Measurements from ENCODE around the gene SULF2.

The SULF2 gene

DNA sequence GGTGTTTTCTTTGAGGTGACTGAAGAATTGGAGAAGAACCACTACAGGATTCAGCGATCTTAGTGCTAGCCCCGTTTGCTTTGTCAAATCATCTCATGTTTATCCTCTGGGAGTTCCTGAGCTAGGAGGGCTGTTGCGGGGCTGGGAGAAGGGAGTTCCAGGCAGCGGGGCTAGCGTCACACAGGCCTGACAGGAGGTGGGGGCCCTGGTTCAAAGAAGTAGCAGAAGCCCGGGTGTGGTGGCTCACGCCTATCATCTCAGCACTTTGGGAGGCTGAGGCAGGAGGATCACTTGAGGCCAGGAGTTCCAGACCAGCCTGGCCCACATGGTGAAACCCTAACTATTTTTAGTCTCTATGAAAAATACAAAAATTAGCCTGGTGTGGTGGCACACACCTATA is 33.2 kb upstream of the SULF2 start:
- TF ChIP-seq, protein P1, sequence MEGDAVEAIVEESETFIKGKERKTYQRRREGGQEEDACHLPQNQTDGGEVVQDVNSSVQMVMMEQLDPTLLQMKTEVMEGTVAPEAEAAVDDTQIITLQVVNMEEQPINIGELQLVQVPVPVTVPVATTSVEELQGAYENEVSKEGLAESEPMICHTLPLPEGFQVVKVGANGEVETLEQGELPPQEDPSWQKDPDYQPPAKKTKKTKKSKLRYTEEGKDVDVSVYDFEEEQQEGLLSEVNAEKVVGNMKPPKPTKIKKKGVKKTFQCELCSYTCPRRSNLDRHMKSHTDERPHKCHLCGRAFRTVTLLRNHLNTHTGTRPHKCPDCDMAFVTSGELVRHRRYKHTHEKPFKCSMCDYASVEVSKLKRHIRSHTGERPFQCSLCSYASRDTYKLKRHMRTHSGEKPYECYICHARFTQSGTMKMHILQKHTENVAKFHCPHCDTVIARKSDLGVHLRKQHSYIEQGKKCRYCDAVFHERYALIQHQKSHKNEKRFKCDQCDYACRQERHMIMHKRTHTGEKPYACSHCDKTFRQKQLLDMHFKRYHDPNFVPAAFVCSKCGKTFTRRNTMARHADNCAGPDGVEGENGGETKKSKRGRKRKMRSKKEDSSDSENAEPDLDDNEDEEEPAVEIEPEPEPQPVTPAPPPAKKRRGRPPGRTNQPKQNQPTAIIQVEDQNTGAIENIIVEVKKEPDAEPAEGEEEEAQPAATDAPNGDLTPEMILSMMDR (conservative IDR thresholded peaks at IDR 0.05; ENCODE audit: low read depth) = no peak
- ChIA-PET CTCF (interaction anchor here (2.7 kb wide), 1 partner anchor 32 kb away, joined by 11 read pairs; no protein-coding TSS in a partner anchor), POLR2A (ENCODE audit: low non-redundant PET) (interaction anchor here (1.5 kb wide), 1 partner anchor 9 kb away, joined by 4 read pairs; no protein-coding TSS in a partner anchor)
- peak overlapping the region; percentile 87 for H3K27ac ChIP-seq
- DNase-seq (ENCODE audit: low spot score) = no peak

DNA sequence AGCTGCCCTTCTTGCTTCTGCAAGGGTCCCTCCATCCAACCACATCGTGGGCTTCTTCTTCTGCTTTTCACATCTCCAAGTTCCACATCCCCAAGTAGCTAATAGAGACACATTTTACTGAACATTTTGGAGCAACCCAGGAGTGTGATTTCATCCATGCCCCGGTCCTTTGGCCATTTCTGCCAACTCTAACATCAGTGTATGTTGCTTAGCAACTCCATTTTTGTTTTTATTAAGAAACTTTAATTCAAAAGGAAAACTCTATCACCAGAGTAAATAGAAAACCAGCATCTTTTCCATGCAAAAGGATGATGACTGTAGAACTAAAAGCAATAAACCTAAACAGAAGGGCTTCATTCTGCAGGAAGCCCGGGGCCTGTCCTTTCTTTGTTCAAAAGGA is 32.7 kb upstream of the SULF2 start:
- H3K27ac ChIP-seq = peak overlapping the region; percentile 87
- POLR2A ChIA-PET (ENCODE audit: low non-redundant PET) = interaction anchor here (1.5 kb wide), 1 partner anchor 8 kb away, joined by 4 read pairs; no protein-coding TSS in a partner anchor
- CTCF ChIA-PET = interaction anchor here (0.7 to 2.7 kb wide), 3 partner anchors 8 to 802 kb away, joined by 3 to 11 read pairs (median 4); no protein-coding TSS in a partner anchor
- no peak for DNase-seq (ENCODE audit: low spot score)
- TF ChIP-seq, protein P1 (conservative IDR thresholded peaks at IDR 0.05; ENCODE audit: low read depth) = no peak

DNA sequence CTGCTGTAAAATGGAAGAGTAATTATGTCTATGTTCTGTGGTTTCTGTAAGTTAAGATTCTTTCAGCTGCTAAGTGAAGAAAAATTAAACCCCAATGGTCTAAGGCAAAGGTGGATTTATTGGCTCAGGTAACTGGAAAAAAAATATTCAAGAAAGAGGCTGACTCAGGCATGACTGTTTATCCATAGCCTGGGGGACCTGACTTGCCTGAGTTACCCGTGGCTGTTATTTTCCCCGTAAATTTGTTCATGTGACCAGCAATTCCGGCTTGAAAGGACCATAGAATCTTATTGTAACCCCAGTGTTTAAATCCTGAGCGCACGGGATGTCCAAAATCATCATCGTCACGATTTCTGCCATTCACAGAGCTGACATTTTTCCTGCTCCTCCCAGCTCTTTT is 32.3 kb upstream of the SULF2 start:
- TF ChIP-seq, protein P1 (conservative IDR thresholded peaks at IDR 0.05; ENCODE audit: low read depth) = no peak
- H3K27ac ChIP-seq = peak overlapping the region; percentile 87
- CTCF ChIA-PET = interaction anchor here (0.7 to 2.7 kb wide), 3 partner anchors 8 to 803 kb away, joined by 3 to 11 read pairs (median 4); no protein-coding TSS in a partner anchor
- peak; percentile 98 for DNase-seq (ENCODE audit: low spot score)
- POLR2A ChIA-PET (ENCODE audit: low non-redundant PET) = interaction anchor here (1.5 kb wide), 1 partner anchor 8 kb away, joined by 4 read pairs; no protein-coding TSS in a partner anchor

DNA sequence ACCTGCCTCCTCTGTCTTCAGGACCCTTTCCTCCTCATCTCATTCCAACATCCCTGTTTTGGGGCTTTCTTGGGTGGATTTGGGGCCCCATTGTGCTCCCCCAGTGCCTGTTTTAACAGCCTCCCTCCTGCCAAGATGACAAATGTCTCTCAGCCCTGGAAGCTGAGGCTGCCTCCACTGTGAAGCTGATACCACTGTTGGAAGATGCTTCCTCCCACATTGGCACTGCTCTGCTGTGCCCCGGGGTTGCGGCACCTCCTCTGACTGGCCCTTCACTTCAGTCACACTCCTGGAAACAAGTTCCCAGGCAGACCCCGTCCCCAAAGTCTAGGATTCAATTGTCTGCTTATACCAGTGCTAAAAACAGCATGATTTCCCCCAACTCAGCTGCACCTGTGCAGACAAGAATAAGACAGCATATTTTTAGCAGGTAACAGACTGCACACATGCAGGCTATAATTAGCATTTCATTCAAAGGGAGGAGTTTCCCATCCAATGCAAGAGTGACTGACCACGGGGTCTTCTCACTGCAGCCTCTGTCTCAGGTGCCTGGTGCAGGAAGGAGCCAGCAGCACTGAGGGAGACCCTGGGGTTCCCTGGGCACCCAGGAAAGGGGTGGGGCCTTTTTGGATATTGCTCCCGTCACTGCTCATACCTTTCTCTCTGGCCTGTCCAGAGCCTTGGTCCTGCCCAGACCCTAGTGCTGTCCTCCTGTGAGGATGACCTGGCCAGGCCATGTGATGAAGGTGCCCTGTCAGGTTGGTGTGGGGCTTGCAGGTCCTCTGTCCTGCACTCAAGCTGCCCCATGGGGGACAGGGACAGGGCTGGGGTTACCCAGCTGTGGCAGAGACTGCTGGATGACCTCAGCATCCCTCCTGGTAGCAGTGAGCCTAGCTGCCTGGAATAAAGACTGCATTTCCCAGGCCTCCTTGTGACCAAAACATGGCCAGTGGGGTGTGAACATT is 31.5 kb upstream of the SULF2 start:
- TF ChIP-seq, protein P1 (conservative IDR thresholded peaks at IDR 0.05; ENCODE audit: low read depth) = no peak
- no peak for DNase-seq (ENCODE audit: low spot score)
- CTCF ChIA-PET = interaction anchor here (1.5 to 2.7 kb wide), 2 partner anchors 30 to 804 kb away, joined by 4 to 11 read pairs; no protein-coding TSS in a partner anchor
- H3K27ac ChIP-seq = peak overlapping the region; percentile 87
- POLR2A ChIA-PET (ENCODE audit: low non-redundant PET) = no interaction called here

DNA sequence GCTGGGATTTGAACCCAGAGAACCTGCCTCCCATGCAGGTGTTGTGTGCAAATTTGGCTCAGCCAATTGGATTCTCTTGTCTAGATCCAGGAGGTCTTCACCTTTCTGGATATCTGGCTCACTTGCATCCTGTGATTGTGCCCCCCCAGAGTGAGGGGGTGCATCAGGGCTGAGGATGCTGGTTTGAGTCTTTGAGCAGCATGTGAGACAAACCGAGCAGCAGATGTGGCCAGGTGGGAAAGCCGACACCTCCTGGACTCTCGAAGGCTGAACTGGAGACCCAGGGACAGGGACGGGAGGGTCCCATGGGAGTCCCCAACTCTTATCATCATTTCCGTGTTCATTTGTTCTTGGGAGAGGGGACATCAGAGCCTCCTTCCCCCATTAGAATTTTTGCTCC is 30.6 kb upstream of the SULF2 start:
- no peak for DNase-seq (ENCODE audit: low spot score)
- ChIA-PET CTCF (interaction anchor here (1.5 kb wide), 1 partner anchor 30 kb away, joined by 4 read pairs; no protein-coding TSS in a partner anchor), POLR2A (ENCODE audit: low non-redundant PET) (no interaction called here)
- TF ChIP-seq, protein P1 (conservative IDR thresholded peaks at IDR 0.05; ENCODE audit: low read depth) = no peak
- peak overlapping the region; percentile 87 for H3K27ac ChIP-seq

DNA sequence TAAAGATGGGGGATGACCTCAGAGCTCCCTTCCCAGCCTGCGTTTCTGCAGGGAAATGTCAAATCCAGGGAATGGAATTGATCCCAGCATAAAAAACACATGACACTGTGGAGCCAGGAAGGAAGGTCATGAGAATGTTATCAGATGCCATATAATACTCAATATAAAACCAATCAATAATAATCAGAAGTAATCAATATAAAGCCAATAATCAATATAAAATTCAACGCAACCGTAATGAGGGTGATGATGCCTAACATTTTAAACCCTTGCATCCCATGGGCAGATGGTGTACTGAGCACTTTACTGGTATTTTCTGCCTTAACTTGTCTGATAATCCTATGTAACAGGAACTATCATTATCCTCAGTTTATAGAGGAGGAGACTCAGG is 30.1 kb upstream of the SULF2 start:
- H3K27ac ChIP-seq = peak overlapping the region; percentile 32
- DNase-seq (ENCODE audit: low spot score) = no peak
- ChIA-PET CTCF (interaction anchor here (1.5 kb wide), 1 partner anchor 29 kb away, joined by 4 read pairs; no protein-coding TSS in a partner anchor), POLR2A (ENCODE audit: low non-redundant PET) (no interaction called here)
- TF ChIP-seq, protein P1 (conservative IDR thresholded peaks at IDR 0.05; ENCODE audit: low read depth) = no peak
